ENCODE measurements around the gene INSL3. TPM values are rescaled to one million over a fixed set of nuclear protein-coding genes. Genes with fewer than 3 reads are reported as not detected.

INSL3 gene
- total RNA-seq, 4 donors from 2014 or later, result not detected

- Histone ChIP-seq H3K27ac (no peak overlapping the region), H3K9me3 (no peaks in the 10 kb centered on the region), H3K36me3 (peaks cover 0 to 6% (median 0%) of the 10 kb centered on the region in 3 donors), H3K27me3 (peaks cover 0 to 42% of the 10 kb centered on the region in 2 donors), H3K4me1 (peaks cover 0 to 17% (median 4%) of the 10 kb centered on the region in 4 donors), H3K4me3 (no peak overlapping the region)
- no peak for DNase-seq (ENCODE audit: low spot score in 2 of 2)
- no peak for TF ChIP-seq EP300 (IDR thresholded peaks at IDR 0.05)
- no peak for TF ChIP-seq POLR2A (IDR thresholded peaks at IDR 0.05)
- no peak for TF ChIP-seq CTCF (IDR thresholded peaks at IDR 0.05)
- WGBS, 2 donors, result 85% methylated on average over 6 of the region's 6 CpGs
Observed at GRCh38 chr19:17840019-17840418, 18.7 kb upstream of the INSL3 start.

GRCh38 chr19:17837972-17838371 lies 16.7 kb upstream of the INSL3 start:
- Histone ChIP-seq H3K4me3 (no peak overlapping the region), H3K27ac (no peak overlapping the region), H3K4me1 (peaks cover 0 to 17% (median 4%) of the 10 kb centered on the region in 4 donors), H3K9me3 (no peaks in the 10 kb centered on the region), H3K27me3 (peaks cover 0 to 32% of the 10 kb centered on the region in 2 donors), H3K36me3 (peaks cover 0 to 6% (median 0%) of the 10 kb centered on the region in 3 donors)
- no peak for DNase-seq (ENCODE audit: low spot score in 2 of 2)
- TF ChIP-seq POLR2A (IDR thresholded peaks at IDR 0.05) (no peak), CTCF (IDR thresholded peaks at IDR 0.05) (no peak), EP300 (IDR thresholded peaks at IDR 0.05) (no peak)
- 95 to 97% methylated on average over 7 of the region's 7 CpGs for WGBS, 2 donors

DNA sequence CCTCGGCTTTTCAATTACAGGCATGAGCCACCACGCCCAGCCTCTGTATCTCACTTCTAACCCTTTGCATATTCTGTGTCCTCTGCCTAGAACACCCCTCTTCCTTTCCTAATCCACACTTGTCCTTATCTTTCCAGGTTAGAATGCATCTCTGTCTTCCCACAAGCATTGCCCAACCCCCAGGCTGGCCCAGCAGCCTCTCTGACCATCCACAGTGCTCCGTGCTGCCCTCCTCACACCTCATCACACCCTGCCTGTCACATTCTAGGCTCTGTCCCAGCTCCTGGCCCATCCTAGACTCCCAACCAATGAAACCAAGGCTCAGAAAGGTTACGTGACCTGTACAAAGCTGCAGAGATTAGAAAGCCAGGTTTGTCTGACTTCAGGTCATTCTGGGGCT lies 15.2 kb upstream of the INSL3 start:
- H3K27me3 ChIP-seq, result peaks cover 0 to 31% of the 10 kb centered on the region in 2 donors
- no peak overlapping the region for H3K4me3 ChIP-seq
- TF ChIP-seq EP300 (IDR thresholded peaks at IDR 0.05) (no peak), POLR2A (IDR thresholded peaks at IDR 0.05) (no peak), CTCF (IDR thresholded peaks at IDR 0.05) (no peak)
- H3K9me3 ChIP-seq, result no peaks in the 10 kb centered on the region
- H3K27ac ChIP-seq, result no peak overlapping the region
- H3K4me1 ChIP-seq, result peaks cover 0 to 7% (median 2%) of the 10 kb centered on the region in 4 donors
- 69 to 71% methylated on average over 4 of the region's 4 CpGs for WGBS, 2 donors
- DNase-seq (ENCODE audit: low spot score in 2 of 2), result no peak
- H3K36me3 ChIP-seq, result peaks cover 0 to 6% (median 2%) of the 10 kb centered on the region in 3 donors

- Histone ChIP-seq H3K4me3 (no peak overlapping the region), H3K27ac (no peak overlapping the region), H3K4me1 (peaks cover 0 to 9% (median 0%) of the 10 kb centered on the region in 4 donors), H3K27me3 (peaks cover 0 to 31% of the 10 kb centered on the region in 2 donors), H3K36me3 (peaks cover 0 to 6% (median 4%) of the 10 kb centered on the region in 3 donors), H3K9me3 (no peaks in the 10 kb centered on the region)
- no peak for DNase-seq (ENCODE audit: low spot score in 2 of 2)
- 73 to 81% methylated on average over 8 of the region's 8 CpGs for WGBS, 2 donors
- TF ChIP-seq CTCF (IDR thresholded peaks at IDR 0.05) (no peak), EP300 (IDR thresholded peaks at IDR 0.05) (no peak), POLR2A (IDR thresholded peaks at IDR 0.05) (no peak)
Observed at GRCh38 chr19:17835182-17836006, 14.1 kb upstream of the INSL3 start.

Measured in tibial nerve (tissue), 4 donors.